ENCODE measurements around the gene PPP3CA. TPM values are rescaled to one million over a fixed set of nuclear protein-coding genes. Genes with fewer than 3 reads are reported as not detected.
A peak's percentile ranks its signal among the peaks of the same experiment; 100 is the strongest.

The PPP3CA gene
- total and polyA plus RNA-seq, 2 donors (not counting 1 experiment from before 2014, with no cell fraction given): 66.4 to 79.3 TPM

DNA sequence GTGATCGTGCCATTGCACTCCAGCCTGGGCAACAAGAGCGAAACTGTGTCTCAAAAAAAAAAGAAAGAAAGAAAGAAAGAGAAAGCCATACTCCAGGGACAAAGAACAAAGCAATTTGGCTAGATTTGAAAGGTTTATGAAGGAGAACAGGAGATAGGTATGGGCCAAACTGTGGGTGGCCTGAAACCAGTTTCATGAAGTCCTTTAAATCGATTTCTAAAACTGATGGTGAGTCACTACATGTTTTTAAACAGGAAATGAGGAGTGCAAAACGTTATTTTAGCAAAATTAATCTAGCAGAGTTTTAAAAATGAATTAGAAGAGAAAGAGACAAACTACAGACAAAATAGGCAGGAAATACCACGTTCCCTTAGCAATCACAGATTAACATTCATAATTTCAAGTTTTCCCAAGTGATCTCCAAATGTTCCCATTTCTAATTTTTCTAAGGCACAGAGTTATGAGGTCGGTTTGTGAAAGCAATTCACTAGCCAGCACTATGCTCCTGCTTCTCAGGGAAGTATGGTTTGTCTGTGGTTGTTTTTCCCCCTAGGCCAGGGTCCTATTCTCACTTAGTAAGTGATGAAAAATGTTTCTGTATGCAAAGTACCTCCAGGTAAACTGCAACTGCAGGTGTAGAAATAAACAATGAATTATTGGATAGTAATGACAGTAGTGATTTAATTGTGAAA lies 190.6 kb downstream of the PPP3CA start:
- no peaks in the 10 kb centered on the region for H3K27me3 ChIP-seq (ENCODE audit: control insufficient read depth, insufficient read depth, low read length)
- DNase-seq (ENCODE audit: low read depth in 2 of 2): peak in 1 of 2 donors; percentile 34
- H3K9me3 ChIP-seq (ENCODE audit: control insufficient read depth, insufficient read depth, low read depth, low read length): no peaks in the 10 kb centered on the region
- peaks cover 14% of the 10 kb centered on the region for H3K4me1 ChIP-seq (ENCODE audit: control insufficient read depth, extremely low read depth, insufficient read depth, low read length)
- H3K4me3 ChIP-seq (replicated peaks in 1 of 4; ENCODE audit: control extremely low read depth in 1 of 4, insufficient read depth in 1 of 4, low read depth in 3 of 4, low read length in 4 of 4): no peak overlapping the region
- TF ChIP-seq EZH2 (IDR thresholded peaks at IDR 0.05; ENCODE audit: low read length, missing control alignments): no peak
- TF ChIP-seq, protein P1, sequence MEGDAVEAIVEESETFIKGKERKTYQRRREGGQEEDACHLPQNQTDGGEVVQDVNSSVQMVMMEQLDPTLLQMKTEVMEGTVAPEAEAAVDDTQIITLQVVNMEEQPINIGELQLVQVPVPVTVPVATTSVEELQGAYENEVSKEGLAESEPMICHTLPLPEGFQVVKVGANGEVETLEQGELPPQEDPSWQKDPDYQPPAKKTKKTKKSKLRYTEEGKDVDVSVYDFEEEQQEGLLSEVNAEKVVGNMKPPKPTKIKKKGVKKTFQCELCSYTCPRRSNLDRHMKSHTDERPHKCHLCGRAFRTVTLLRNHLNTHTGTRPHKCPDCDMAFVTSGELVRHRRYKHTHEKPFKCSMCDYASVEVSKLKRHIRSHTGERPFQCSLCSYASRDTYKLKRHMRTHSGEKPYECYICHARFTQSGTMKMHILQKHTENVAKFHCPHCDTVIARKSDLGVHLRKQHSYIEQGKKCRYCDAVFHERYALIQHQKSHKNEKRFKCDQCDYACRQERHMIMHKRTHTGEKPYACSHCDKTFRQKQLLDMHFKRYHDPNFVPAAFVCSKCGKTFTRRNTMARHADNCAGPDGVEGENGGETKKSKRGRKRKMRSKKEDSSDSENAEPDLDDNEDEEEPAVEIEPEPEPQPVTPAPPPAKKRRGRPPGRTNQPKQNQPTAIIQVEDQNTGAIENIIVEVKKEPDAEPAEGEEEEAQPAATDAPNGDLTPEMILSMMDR (conservative IDR thresholded peaks at IDR 0.05 in 1 of 2, IDR thresholded peaks at IDR 0.05 in 1 of 2; ENCODE audit: low read depth in 1 of 2, low read length in 2 of 2): no peak
- no peak overlapping the region for H2AFZ ChIP-seq (ENCODE audit: low read length)
- no peaks in the 10 kb centered on the region for H3K36me3 ChIP-seq (ENCODE audit: control insufficient read depth, insufficient read depth, low read length)
- H4K20me1 ChIP-seq (ENCODE audit: control insufficient read depth, extremely low read depth, insufficient read depth, low read length): no peaks in the 10 kb centered on the region
- peak overlapping the region; percentile 73 for H3K4me2 ChIP-seq (ENCODE audit: extremely low read depth, insufficient read depth, low read length)
- peak overlapping the region; percentile 34 for H3K27ac ChIP-seq (ENCODE audit: insufficient read depth, low read length)
- H3K9ac ChIP-seq (ENCODE audit: insufficient read depth, low read length): no peak overlapping the region
- no peaks in the 10 kb centered on the region for H3K79me2 ChIP-seq (ENCODE audit: control insufficient read depth, insufficient read depth, low read length)

DNA sequence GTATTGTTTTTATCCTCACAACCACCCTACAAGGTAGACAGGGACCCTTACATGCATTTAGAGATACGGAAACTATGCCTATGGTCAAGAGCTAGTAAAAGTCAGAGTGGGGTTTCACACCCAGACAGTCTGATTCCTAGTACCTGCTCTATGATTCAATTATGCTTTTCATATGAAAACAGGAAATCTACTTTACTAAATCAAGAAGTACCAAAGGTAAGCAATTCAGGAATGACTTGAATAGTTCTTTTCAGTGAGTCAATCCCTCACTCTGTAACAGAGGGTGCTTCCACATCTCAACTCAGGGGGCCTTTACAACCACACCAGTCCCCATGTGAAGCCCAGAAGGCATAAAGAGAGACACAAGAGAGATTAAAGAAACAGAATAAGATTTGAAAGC lies 191.4 kb downstream of the PPP3CA start:
- Histone ChIP-seq H3K27me3 (ENCODE audit: control insufficient read depth, insufficient read depth, low read length) (no peaks in the 10 kb centered on the region), H3K4me2 (ENCODE audit: extremely low read depth, insufficient read depth, low read length) (no peak overlapping the region), H3K27ac (ENCODE audit: insufficient read depth, low read length) (no peak overlapping the region), H3K79me2 (ENCODE audit: control insufficient read depth, insufficient read depth, low read length) (no peaks in the 10 kb centered on the region), H3K4me3 (replicated peaks in 1 of 4; ENCODE audit: control extremely low read depth in 1 of 4, insufficient read depth in 1 of 4, low read depth in 3 of 4, low read length in 4 of 4) (no peak overlapping the region), H4K20me1 (ENCODE audit: control insufficient read depth, extremely low read depth, insufficient read depth, low read length) (no peaks in the 10 kb centered on the region), H3K9ac (ENCODE audit: insufficient read depth, low read length) (no peak overlapping the region), H3K36me3 (ENCODE audit: control insufficient read depth, insufficient read depth, low read length) (no peaks in the 10 kb centered on the region), H3K4me1 (ENCODE audit: control insufficient read depth, extremely low read depth, insufficient read depth, low read length) (peaks cover 14% of the 10 kb centered on the region), H3K9me3 (ENCODE audit: control insufficient read depth, insufficient read depth, low read depth, low read length) (no peaks in the 10 kb centered on the region), H2AFZ (ENCODE audit: low read length) (no peak overlapping the region)
- DNase-seq (ENCODE audit: low read depth in 2 of 2): no peak
- TF ChIP-seq EZH2 (IDR thresholded peaks at IDR 0.05; ENCODE audit: low read length, missing control alignments): no peak
- TF ChIP-seq, protein P1 (conservative IDR thresholded peaks at IDR 0.05 in 1 of 2, IDR thresholded peaks at IDR 0.05 in 1 of 2; ENCODE audit: low read depth in 1 of 2, low read length in 2 of 2): no peak

DNA sequence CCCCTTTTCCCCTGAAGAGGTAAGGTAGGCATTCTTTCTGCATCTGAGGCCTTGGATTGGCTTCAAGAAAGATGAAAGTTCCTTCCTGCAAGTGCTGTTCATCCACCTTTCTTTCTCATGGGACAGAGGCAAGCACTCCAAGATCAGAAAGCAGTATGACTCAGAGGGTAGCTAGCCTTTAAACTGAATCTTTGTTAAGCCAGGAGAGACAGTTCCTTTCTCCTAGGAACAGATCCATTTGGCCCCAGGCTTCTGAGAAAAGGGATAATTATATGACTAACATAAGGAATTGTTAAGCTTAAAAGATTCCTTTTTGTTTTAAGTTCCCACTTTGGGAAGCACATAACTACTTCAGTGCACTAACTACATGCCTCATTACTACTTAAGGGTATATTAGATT lies 192.0 kb downstream of the PPP3CA start:
- H3K36me3 ChIP-seq (ENCODE audit: control insufficient read depth, insufficient read depth, low read length): no peaks in the 10 kb centered on the region
- DNase-seq (ENCODE audit: low read depth in 2 of 2): peak; percentile 24 to 74
- no peak overlapping the region for H3K4me2 ChIP-seq (ENCODE audit: extremely low read depth, insufficient read depth, low read length)
- no peaks in the 10 kb centered on the region for H4K20me1 ChIP-seq (ENCODE audit: control insufficient read depth, extremely low read depth, insufficient read depth, low read length)
- H3K9me3 ChIP-seq (ENCODE audit: control insufficient read depth, insufficient read depth, low read depth, low read length): no peaks in the 10 kb centered on the region
- no peak overlapping the region for H3K27ac ChIP-seq (ENCODE audit: insufficient read depth, low read length)
- no peak overlapping the region for H2AFZ ChIP-seq (ENCODE audit: low read length)
- no peaks in the 10 kb centered on the region for H3K79me2 ChIP-seq (ENCODE audit: control insufficient read depth, insufficient read depth, low read length)
- no peaks in the 10 kb centered on the region for H3K27me3 ChIP-seq (ENCODE audit: control insufficient read depth, insufficient read depth, low read length)
- no peak for TF ChIP-seq EZH2 (IDR thresholded peaks at IDR 0.05; ENCODE audit: low read length, missing control alignments)
- TF ChIP-seq, protein P1 (conservative IDR thresholded peaks at IDR 0.05 in 1 of 2, IDR thresholded peaks at IDR 0.05 in 1 of 2; ENCODE audit: low read depth in 1 of 2, low read length in 2 of 2): no peak
- H3K4me1 ChIP-seq (ENCODE audit: control insufficient read depth, extremely low read depth, insufficient read depth, low read length): peaks cover 14% of the 10 kb centered on the region
- H3K4me3 ChIP-seq (replicated peaks in 1 of 4; ENCODE audit: control extremely low read depth in 1 of 4, insufficient read depth in 1 of 4, low read depth in 3 of 4, low read length in 4 of 4): no peak overlapping the region
- no peak overlapping the region for H3K9ac ChIP-seq (ENCODE audit: insufficient read depth, low read length)
